SU-DHL-6 (cell line): Measurements from ENCODE around the gene DNAJB7.

Experiments
- EZH2phosphoT487 ChIP-seq: fragments of 200-600 bp; sonication (generic), shearing (Covaris generic); conservative IDR thresholded peaks from 2 replicates; pipeline ENCODE4 v1.6.1; 2018; ENCODE audit warnings: mild to moderate bottlenecking, antibody characterized with exemption, low read length, moderate library complexity, mixed read lengths
- TF ChIP-seq, protein P1 (sequence below): fragments of 200-600 bp; sonication (generic); IDR thresholded peaks from one replicate; pipeline ENCODE4 v1.5.1; 2017; ENCODE audit warnings: antibody characterized with exemption, mild to moderate bottlenecking, low read length, moderate library complexity; ENCODE audit not compliant: insufficient read depth, poor library complexity, severe bottlenecking

- TF ChIP-seq EZH2phosphoT487: no peak
- TF ChIP-seq, protein P1, sequence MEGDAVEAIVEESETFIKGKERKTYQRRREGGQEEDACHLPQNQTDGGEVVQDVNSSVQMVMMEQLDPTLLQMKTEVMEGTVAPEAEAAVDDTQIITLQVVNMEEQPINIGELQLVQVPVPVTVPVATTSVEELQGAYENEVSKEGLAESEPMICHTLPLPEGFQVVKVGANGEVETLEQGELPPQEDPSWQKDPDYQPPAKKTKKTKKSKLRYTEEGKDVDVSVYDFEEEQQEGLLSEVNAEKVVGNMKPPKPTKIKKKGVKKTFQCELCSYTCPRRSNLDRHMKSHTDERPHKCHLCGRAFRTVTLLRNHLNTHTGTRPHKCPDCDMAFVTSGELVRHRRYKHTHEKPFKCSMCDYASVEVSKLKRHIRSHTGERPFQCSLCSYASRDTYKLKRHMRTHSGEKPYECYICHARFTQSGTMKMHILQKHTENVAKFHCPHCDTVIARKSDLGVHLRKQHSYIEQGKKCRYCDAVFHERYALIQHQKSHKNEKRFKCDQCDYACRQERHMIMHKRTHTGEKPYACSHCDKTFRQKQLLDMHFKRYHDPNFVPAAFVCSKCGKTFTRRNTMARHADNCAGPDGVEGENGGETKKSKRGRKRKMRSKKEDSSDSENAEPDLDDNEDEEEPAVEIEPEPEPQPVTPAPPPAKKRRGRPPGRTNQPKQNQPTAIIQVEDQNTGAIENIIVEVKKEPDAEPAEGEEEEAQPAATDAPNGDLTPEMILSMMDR: no peak
Measured at GRCh38 chr22:40855071-40855978, 6.6 kb downstream of the DNAJB7 start.
